ENCODE data around the gene COMP. TPM values are rescaled to one million over a fixed set of nuclear protein-coding genes. Genes with fewer than 3 reads are reported as not detected.

The COMP gene
- total RNA-seq, 1 donor from 2014 or later: 5.0 TPM

DNA sequence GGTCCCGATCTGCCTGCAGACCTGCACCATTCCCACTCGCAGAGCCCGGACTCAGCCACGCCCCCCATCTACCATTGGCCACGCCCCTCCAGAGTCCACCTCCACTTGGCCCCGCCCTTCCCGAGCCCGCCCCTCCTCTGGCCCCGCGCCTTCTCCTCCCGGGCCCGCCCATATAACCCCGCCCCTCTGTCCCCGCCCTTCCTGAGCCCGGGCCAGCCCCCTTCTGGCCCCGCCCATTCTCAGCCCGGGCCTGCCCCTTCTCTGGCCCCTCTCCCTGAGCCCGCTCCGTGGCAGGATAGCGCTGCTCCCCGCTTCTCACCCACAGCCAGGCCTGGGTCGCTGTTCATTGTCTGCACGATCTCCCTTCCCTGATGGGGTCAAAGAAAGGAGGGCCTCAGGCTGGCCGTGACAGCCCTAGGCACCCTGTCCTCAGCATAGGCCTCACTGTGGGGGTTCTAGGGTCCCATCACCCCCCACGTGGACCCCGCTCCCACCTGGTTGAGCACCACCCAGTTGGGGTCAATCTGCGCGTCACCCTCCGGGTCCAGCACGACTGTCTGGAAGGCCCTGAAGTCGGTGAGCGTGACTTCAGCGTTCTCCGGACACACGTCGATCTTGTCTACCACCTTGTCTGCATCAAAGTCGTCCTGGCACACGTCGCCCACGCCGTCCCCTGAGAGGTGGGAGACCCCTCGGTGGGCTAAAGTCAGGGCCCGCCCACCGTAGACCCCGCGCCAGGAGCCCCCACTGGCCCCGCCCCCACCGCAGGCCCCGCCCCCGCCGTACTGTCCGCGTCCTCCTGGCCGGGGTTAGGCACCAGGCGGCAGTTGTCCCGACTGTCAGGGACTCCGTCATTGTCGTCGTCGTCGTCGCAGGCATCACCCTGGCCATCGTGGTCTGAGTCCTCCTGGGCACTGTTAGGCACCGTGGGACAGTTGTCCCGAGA, 5.7 kb downstream of the COMP start:
- H3K36me3 ChIP-seq: no peaks in the 10 kb centered on the region
- TF ChIP-seq, protein P1, sequence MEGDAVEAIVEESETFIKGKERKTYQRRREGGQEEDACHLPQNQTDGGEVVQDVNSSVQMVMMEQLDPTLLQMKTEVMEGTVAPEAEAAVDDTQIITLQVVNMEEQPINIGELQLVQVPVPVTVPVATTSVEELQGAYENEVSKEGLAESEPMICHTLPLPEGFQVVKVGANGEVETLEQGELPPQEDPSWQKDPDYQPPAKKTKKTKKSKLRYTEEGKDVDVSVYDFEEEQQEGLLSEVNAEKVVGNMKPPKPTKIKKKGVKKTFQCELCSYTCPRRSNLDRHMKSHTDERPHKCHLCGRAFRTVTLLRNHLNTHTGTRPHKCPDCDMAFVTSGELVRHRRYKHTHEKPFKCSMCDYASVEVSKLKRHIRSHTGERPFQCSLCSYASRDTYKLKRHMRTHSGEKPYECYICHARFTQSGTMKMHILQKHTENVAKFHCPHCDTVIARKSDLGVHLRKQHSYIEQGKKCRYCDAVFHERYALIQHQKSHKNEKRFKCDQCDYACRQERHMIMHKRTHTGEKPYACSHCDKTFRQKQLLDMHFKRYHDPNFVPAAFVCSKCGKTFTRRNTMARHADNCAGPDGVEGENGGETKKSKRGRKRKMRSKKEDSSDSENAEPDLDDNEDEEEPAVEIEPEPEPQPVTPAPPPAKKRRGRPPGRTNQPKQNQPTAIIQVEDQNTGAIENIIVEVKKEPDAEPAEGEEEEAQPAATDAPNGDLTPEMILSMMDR (IDR thresholded peaks at IDR 0.05): no peak
- no peak overlapping the region for H3K4me3 ChIP-seq
- intact Hi-C loops (cut with DNase I): no loop called here
- no peaks in the 10 kb centered on the region for H3K9me3 ChIP-seq
- peaks cover 34% of the 10 kb centered on the region for H3K27me3 ChIP-seq
- peak in 1 of 2 donors; percentile 80 for DNase-seq (ENCODE audit: low spot score in 2 of 2)
- no peak overlapping the region for H3K27ac ChIP-seq
- peaks cover 13 to 18% of the 10 kb centered on the region in 2 donors for H3K4me1 ChIP-seq

DNA sequence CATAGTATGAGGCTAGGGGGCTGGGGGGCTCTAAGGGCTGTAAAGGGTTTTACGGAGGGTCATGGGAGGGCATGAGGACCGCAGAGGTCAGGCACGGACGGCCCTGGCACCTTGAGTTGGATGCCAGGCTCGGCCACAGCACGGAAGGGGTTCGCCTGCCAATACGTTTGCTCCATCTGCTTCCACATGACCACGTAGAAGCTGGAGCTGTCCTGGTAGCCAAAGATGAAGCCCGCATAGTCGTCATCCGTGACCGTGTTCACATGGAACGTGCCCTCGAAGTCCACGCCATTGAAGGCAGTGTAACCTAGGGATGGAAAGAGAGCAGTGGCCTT, 6.4 kb downstream of the COMP start:
- intact Hi-C loops (cut with DNase I): no loop called here
- DNase-seq (ENCODE audit: low spot score in 2 of 2): no peak
- Histone ChIP-seq H3K27ac (no peak overlapping the region), H3K4me3 (no peak overlapping the region), H3K36me3 (no peaks in the 10 kb centered on the region), H3K9me3 (no peaks in the 10 kb centered on the region), H3K27me3 (peaks cover 31% of the 10 kb centered on the region), H3K4me1 (peaks cover 9 to 12% of the 10 kb centered on the region in 2 donors)
- TF ChIP-seq, protein P1 (IDR thresholded peaks at IDR 0.05): no peak

DNA sequence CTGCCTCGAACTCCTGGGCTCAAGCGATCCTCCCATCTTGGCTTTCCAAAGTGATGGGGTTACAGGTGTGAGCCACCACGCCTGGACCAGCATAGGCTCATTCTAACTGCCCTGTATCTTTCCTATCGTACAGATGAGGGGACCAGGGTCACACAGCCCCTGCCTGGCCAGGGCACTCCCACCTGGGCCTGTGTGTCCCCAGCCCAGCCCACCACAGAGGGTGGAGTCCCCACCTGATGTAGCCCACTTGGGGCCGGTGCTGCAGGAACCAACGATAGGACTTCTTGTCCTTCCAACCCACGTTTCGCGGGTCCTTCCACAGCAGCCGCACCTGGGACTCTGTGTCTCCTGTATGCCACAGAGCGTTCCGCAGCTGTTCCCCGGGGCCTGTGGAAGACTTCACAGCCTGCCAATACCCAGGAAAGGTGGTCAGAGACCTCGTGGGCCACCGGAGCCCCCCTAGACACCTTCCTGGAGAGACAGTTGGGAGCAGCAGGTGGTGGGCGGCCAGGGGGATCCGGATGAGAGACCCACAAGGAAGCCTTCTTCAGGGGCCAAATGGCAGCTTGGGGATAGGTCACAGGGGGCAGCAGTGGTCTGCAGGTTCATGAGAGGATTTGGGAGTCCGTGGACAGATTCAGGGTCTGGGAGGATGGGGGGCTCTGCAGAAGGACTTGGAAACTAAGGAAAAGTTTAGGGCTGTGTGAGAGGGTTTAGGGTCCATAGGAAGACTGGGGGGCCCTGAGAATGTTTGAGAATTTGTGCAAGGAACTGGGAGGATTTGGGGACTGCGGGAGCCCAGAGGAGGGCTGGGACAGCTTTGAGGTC, 6.9 kb downstream of the COMP start:
- H3K4me1 ChIP-seq: peaks cover 5 to 6% of the 10 kb centered on the region in 2 donors
- H3K4me3 ChIP-seq: no peak overlapping the region
- no peaks in the 10 kb centered on the region for H3K9me3 ChIP-seq
- no peak for DNase-seq (ENCODE audit: low spot score in 2 of 2)
- no peak overlapping the region for H3K27ac ChIP-seq
- intact Hi-C loops (cut with DNase I): no loop called here
- TF ChIP-seq, protein P1 (IDR thresholded peaks at IDR 0.05): no peak
- H3K36me3 ChIP-seq: no peaks in the 10 kb centered on the region
- H3K27me3 ChIP-seq: peaks cover 25% of the 10 kb centered on the region

DNA sequence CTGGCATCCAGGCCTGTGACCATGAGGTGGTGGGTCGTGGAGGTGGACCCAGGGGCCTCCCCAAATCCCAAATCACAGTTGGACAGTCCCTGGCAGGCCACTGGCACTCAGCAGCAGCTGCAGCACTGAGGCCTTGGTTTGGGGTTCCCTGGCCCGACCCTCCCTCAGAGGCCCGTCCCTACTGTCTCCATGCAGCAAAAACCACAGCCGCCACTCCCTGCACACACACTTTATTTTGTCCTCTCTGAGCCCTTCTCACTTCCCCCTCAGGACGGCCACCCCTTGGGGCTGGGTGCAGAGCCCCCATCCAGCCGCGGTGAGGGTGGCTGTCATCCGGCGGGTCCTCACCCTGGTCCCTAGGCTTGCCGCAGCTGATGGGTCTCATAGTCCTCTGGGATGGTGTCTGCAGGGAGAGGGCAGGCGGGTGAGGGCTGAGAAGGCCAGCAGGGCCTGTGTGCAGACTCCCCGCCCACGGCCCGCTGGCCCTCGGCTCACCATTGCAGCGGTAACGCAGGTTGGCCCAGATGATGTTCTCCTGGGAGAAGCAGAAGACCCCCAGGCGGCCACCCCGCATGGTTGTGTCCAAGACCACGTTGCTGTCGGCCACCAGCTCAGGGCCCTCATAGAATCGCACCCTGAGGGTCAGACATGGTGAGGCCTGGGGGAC, 8.4 kb downstream of the COMP start:
- TF ChIP-seq, protein P1 (IDR thresholded peaks at IDR 0.05): no peak
- intact Hi-C loops (cut with DNase I): no loop called here

DNA sequence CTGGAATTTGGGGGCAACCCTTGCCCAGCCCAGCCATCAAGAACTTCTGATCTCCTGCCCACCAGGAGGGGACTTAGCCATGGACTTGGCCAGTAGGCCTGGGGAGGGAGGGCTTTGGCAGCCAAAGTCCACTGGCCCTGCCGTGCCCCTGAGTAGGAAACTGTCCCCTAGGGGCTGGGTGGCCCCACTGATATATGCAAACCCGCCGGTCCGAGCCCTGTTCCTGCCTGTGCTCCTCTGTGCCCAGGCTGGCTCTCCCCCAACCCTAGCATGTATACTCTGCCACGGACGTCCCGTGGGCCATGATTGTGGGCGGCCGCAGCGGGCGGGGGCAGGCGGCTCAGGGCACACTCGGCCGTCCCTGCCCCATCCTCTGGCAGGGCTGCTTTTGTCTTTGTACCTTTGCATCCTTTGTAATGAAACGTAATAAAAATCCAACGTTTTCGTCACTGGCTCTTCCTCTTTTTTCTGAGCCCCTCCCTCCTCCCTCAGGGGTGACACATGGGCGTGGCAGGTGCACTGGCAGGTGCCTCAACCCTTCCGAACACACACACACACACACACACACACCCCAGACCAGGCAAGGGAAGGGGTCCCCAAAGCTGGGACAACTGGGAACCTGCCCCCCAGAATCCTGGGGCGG, 9.1 kb downstream of the COMP start:
- no peak overlapping the region for H3K27ac ChIP-seq
- TF ChIP-seq, protein P1 (IDR thresholded peaks at IDR 0.05): no peak
- no peaks in the 10 kb centered on the region for H3K4me1 ChIP-seq
- H3K4me3 ChIP-seq: no peak overlapping the region
- H3K27me3 ChIP-seq: peaks cover 4% of the 10 kb centered on the region
- H3K36me3 ChIP-seq: no peaks in the 10 kb centered on the region
- intact Hi-C loops (cut with DNase I): no loop called here
- no peaks in the 10 kb centered on the region for H3K9me3 ChIP-seq
- no peak for DNase-seq (ENCODE audit: low spot score in 2 of 2)

More for the DNA sequence above, 8.4 kb downstream of the COMP start:
- H3K27ac ChIP-seq: no peak overlapping the region
- H3K36me3 ChIP-seq: no peaks in the 10 kb centered on the region
- H3K4me1 ChIP-seq: peaks cover 0 to 3% of the 10 kb centered on the region in 2 donors
- no peaks in the 10 kb centered on the region for H3K9me3 ChIP-seq
- H3K27me3 ChIP-seq: peaks cover 11% of the 10 kb centered on the region
- no peak for DNase-seq (ENCODE audit: low spot score in 2 of 2)
- no peak overlapping the region for H3K4me3 ChIP-seq
